NCI-H2107 treated with DMSO at 0.1 percent for 48 hours (cell line): Measurements from ENCODE around the gene LRTM2.

Experiments used
- DNase-seq: peaks from one replicate; lab custom pipeline; 2025; ENCODE audit not compliant: unreplicated experiment; lab: John Stamatoyannopoulos, UW

Gene LRTM2

DNA sequence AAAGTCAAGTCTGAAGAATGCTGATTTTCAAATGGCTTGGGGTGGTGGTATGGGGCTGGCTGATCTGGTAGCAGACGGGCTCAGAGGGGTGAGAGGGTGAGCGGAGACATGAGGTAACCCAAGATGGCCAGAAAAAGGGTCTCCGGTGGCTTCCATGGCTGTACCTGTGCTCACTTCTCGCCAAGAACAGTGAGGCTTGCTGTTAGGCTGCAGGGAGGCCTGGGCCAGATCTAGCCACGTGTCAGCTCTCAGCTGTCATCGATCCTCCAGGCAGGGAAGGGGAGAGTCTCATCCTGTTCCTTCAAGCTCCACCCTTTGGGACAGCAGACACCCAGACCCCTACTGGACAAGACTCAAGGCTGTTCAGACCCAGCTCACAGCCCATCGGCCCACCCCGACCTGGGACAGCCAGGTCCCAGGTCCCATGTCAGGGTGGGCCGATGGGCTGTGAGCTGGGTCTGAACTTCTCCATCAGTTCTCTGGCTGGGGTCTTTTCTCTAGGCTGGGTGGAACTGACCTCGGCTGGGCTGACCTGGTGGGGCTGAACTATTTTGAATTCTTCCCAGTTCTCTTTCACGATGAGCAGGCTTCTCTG lies 9.0 kb downstream of the LRTM2 start:
- DNase-seq, result no peak

DNA sequence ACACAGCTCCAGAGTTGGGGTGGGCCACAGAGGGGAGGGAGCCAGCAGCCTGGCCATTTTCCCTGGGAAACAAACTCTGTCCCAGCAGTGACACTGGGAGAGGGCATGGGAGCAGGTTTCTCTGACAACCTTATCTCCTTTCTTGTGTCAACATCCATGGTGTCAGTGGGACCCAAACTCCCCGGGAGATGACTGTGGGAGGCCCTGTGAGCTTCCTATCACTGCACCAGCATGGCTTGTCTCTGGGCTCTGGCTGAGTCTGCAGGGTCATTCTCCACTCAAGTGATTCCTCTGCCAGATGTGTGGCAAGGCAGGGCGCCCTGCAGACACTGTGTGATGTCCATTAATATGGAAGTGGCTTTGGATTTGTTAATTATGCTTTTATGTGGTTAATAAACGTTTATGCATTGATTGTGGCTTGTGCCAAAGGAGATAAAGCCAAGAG lies 10.1 kb downstream of the LRTM2 start:
- no peak for DNase-seq

DNA sequence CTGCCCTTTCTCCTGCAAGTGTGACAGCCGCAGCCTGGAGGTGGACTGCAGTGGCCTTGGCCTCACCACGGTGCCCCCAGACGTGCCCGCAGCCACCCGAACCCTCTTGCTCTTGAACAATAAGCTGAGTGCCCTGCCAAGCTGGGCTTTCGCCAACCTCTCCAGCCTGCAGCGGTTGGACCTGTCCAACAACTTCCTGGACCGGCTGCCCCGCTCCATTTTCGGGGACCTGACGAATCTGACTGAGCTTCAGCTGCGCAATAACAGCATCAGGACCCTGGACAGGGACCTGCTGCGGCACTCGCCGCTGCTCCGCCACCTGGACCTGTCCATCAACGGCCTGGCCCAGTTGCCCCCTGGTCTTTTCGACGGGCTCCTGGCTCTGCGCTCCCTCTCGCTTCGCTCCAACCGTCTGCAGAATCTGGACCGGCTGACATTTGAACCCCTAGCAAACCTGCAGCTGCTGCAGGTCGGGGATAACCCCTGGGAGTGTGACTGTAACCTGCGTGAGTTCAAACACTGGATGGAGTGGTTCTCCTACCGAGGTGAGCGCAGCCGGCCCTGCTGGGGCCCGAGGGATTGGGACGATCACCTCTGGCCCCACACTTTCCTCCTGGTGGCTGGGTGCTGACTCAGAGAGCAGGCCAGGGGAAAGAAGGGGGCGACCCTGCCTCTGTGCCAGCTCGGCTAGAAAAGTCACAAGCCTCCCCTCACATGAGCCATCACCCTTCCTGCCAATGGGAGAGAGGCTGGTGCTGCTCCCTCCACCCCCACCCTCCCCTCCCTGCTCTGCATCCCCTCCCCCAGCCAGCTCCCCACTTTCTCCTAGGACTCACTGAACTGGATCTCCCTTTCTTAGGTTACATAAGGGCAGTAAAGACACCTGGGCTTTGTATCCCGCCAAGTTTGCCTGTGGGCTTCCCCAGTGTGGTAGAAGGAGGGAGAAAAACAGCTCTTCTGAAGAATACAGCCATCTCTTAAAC lies 10.9 kb downstream of the LRTM2 start:
- peak; percentile 27 for DNase-seq

DNA sequence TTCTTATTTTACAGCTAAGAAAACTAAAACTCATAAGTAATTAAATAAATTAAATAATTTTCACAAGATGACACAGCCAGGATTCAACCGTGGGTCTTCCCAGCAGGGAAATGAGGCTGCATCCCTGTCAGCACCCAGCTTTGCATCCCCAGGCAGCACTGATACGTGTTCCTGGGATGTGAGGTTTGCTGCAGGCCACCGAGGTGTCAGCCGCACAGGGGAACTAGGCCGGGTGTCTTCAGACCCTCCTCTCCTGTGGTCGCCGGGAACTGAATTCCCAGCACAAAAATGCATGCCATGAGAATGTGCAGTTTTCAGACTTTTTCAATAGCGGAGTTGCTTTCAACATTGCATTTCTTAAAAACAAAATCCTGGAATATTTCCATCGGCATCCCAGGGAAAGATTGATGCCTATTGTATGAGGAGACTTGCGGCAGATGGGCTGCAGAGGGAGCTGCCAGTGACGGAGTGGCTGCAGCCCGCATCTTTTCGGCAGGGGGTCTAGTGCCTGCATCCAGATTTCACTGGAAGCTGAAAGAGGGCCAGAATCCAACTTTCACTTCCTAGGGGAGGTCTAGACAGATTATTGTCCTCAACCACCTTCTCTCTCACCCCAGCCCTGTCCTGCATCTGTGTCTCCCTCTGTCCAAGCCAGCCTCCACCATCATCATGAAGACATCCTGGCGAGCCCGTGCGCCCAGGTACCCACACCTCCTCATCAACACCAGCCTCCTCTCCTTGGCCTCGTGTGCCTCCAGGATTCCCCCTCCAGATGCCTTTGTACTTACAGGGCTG lies 12.6 kb downstream of the LRTM2 start:
- DNase-seq, result no peak

DNA sequence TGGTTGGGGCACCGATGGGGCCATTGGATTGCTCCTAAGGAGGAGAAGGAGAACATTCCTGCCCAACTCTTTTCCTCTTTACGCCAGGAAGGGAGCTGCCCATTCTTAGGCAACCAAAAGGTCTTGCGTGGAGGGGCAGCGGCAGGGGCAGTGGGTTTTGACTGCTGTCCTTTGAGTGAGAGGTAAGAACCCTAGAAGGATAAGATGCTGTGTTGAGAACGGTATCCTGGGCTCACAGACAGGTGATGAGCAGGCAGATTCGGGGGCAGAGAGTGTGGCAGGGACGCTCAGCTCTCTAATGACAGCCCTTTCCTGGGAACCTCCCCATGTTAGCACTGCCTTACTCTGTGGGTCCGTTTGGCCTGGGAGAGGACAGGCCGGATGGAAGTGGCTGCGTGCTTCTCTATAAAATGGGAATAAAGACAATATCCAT lies 13.2 kb downstream of the LRTM2 start:
- no peak for DNase-seq

DNA sequence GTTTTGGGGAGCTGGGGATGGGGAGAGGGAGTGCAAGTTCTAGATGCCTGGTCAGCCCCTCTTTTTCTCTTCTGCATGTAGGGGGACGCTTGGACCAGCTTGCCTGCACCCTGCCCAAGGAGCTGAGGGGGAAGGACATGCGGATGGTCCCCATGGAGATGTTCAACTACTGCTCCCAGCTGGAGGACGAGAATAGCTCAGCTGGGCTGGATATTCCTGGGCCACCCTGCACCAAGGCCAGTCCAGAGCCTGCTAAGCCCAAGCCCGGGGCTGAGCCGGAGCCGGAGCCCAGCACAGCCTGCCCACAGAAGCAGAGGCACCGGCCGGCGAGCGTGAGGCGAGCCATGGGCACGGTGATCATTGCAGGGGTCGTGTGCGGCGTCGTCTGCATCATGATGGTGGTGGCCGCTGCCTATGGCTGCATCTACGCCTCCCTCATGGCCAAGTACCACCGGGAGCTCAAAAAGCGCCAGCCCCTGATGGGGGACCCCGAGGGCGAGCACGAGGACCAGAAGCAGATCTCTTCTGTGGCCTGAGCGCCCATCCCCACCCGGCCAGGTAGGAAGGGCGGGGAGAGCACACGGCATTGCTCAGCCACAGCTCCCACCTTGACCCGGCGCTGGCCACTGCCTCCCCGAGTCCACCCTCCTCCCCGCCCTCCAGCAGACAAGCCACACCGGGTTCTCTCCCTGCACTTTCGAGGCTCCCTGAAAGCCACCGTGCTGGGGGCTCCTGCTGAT lies 14.0 kb downstream of the LRTM2 start:
- DNase-seq, result no peak

DNA sequence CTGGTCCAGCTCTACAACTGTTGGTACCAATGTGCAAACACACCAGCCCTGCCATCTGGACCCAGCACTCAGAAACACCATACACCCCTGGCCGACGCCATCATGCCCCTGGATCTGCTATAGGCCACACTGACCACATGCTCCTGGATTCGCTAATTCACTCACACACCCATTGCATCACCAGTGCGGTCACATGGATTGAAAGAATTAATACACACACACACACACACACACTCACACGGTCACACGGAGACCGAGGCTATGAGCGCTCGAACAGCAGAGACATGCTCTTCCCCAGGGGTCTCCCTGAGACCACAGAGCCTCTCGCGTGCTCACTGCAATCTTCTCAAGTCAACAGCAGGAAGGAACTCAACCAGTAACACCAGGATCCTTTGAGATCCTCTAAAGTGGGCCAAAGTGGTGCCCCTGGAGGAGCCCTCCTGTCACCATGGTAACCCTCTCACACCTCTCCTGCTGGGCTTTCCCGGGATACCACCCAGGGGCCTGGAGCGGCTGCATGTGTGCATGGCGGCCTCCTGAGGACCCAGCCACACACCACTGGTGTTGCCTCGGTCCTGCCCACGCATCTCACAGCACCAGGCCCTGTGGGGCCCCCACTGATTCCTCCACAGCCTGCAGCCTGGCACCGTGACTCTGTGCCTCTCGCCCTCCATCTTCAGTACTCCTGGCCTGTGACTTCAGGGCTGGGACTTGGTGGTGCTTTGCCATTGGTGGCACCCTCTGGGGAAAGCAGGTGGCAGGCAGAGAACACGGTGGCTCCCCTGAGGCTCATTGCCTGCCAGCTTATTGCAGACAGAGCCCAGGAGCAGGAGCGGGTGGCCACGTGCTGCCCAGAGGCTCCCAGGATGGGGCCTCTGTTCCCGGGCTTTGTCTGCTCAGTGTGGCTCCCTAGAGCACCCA lies 15.1 kb downstream of the LRTM2 start:
- peak; percentile 52 for DNase-seq

DNA sequence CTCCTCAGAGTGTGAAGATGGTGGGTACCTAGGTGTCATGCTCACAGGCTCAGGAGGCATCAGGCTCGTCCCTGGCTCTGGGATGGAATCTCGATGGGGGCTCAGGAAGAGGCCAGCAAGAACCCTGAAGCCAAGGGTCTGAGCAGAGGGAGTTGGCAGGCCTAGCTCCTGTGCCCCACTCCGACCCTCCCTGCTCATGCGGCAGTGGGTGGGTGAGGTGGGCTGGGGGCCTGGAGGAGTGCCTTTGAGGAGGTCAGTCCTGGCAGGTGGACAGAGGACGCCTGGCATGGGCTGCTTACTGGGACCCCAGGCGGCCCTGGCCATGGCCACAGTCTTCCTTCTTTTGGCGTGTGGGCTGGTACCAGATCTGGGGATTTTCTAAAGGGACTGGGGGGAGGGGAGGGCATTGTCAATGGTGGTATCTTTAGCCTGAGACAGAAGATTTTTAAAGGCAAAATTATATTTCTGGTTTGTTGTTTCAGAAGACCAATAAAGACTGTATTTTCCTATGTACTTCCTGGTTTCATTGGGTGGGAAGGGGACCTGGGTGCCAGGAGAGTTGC lies 16.0 kb downstream of the LRTM2 start:
- no peak for DNase-seq

DNA sequence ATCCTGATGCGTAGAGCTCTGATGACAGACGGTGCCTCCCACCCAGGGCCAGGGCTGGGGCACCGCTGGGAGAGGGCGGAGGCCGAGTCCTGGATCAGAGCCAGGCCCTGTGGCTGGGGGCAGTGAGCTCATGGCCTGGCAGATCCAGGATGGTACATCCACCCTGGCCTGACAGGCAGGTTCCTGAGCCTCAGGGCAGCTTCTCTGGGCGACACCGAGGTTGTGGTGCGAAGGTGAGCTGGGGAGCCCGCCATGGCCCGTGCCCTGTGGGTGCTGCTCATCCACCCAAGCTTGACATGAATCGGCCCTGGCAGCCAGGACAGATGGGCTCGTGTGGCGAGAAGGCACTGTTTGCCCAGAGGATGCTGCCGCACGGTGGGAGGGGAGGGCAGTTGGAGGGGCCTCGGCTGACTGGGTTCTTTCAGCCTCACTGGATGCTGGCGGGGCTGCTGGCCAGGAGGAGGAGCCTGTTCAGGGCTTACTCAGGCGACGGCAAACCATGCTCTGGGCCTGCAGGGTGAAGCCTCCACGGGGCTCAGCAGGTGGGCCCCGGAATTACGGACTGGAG lies 16.6 kb downstream of the LRTM2 start:
- DNase-seq, result no peak

DNA sequence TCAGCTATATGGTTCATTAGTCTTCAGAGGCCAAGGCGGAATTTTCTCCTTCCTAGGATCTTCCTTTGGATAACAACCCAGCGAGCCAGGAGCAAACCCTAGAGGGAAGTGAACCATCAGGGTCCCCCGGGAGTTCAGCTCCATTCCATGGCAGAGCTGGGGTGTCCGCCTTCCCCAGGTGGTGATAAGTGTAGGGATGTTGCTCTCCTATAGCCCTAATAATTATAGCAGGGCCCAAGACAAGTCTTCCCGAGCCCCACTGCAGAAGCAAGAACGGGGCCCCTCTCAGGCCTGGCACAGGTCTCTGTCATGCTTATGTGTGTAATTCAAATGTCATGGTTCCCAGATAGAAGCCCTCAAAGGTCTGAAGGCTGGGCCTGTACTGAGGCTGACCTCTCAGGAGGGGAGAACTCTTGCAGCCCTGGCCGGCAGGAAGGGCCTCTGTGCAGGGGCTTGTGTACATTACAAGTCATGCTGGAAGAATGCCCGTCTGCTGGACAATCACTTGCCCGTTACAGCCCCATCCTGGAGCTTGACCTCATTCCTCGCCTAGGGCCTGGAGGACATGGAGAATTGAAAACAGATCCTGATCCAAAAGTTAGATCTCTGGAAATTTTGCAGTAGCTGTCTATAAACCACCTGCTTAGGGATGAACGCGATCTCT lies 17.3 kb downstream of the LRTM2 start:
- no peak for DNase-seq

DNA sequence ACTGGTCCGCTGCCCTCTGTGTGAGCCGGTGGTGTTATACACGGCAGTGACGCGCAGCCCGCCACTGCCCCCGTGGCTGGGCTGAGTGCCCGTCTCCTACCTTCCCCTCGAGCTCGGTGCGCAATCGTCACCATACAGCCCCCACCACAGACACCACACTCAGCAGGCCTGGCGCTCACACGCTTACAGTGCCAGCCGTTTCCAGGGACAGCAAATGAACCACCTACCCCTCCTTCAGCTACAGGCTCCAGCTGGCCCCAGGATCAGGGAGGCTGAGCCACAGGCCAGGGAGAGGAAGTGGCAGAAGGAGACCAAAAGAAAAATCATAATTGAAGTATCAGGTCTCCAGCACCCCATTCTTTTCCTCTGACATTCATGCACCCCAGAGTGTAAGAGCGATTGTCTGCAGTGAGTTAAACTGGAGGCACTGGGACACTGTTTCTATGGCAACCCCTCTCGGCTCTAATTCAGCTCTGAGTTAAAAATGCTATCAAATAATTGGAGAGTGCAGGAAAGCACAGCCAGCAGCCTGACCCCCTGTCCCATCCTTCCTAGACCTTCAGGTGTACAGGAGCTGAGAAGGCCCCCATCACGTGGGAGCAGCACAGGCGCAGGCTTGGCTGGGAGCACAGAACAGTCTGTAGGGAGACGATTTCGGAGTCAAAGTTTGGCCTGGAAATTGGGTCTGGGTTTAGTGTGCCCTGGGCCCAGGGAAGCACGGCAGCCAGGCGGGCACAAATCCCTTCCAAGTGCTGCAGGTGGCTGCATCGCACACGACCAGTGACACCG lies 18.0 kb downstream of the LRTM2 start:
- peak; percentile 33 for DNase-seq

DNA sequence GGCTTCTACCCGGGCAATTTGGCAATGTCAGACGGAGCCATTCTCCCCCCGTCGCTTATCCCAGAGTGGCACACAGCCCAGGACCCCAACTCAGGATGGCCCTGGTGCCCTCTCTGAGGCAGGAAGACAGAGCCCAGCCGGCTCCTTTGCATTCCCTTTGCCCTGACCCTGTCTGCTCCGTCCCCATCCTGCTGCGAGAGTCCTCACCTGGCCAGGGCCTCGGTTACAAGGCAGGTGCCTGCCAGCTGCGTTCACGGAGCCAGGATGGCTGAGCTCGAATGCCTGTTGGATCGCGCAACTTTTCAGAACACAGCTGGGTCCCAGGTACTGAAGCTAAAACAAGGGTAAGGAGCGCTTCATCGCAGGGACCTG lies 18.6 kb downstream of the LRTM2 start:
- DNase-seq, result no peak

DNA sequence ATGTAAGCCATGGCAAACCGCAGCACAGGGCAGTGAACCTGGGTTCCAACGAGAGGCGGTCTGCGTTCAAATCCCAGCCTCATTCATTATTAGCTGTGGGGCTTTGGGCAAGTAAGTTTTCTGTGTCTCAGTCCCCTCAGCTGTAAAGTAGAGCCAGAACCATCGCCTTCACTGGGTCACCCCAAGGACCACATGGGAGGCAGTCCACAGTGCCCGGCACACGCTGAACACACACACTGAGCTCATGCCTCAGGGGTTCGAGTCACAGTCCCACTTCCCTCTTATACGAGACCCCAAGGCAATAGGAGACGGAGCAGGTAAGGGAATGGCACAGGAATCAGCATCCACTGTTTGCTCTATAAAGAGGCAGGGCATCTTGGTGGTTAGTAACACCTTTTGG lies 19.1 kb downstream of the LRTM2 start:
- no peak for DNase-seq

DNA sequence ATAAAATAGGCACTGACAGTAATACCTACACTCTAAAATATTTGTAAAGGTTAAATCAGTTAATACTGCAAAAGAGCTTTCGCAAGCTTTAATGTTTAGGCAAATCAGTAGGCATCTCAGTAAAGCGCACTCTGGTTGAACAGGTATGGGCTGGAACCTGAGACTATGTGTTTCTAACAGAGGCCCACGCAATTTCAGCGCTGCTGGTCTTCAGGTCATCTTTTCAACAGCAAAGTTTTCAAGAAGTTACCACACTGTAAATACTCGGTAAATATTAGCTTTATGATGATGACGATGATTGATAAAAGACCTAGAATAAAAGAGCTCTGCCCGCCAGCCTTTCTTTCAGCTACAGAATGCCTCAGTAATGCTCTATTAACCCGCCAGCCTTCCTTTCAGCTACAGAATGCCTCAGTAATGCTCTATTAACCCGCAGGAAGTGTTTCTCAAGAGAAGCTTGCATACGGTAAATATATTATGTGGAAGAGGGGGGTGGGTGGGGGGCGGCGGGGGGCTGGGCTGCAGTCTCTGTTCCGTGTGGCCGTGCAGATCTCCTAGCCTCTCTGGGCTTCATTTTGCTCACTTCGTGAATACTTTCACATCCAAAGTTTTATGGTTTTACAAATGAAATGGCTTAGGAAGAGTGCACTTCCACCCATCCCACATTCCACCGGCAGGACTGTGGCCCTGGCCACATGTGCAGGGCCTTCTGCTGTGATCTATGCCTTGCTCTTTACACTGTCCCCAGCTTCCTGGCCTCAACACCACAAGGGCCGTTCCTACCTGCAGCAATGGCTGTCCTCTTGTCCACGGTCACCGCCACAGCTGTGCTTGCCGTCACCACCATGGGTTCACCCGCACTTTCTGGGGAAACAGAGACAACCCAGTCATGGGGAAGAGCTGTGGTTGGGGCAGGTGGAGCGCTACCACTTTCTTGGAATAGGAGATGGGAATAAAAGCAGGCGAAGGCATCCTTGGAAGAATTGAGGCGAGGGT lies 19.9 kb downstream of the LRTM2 start:
- peak; percentile 22 for DNase-seq

DNA sequence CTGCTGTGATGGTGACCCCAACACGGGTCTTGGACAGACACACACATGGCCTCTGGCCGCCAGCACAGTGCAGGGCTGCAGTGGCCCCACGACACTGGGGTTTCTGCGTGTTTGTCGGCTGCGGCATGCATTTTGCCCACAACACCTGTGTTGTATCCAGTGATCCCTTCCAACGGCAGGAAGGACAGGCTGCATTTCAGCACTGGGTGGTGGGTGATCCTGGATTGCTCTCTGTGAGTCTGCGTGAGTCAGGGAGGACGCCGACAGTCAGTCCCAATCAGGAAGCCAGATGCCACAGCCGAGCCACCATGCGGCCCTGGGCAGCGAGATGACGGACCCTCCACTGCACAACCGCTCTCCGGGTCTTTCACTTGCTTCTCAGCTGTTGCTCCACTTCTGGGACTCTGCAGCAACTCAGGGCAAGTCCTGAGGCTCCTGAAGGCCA lies 20.6 kb downstream of the LRTM2 start:
- DNase-seq, result no peak

DNA sequence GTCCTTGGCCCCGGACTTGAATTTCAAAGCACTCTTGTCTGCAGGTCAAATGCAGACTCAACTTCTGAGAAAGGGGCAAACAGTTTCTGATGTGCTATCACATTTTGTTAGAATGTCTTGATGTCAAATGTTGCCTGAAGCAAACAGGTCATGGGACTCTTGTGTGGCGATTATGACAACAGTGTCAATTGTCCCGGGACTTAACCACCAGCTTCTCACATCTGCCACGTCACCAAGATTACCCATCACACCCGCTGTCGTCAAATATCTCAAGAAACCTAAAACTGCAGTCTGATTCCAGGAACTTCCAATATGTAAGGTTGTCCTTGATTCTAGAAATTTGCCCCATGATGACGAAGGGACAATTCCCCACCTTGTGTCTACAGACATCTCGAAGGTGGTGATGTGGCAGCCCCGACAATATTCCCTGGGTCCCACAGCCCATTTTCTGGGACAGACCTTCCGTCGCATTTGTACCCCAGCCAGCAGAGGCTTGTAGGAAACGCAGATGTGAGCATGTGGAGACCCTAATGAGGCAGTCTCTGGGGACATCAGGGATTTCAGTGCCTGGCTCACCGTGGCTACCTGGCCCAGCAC lies 21.3 kb downstream of the LRTM2 start:
- no peak for DNase-seq
